ENCODE results near the gene LZTS2. TPM values are rescaled to one million over a fixed set of nuclear protein-coding genes. Genes with fewer than 3 reads are reported as not detected.

Gene LZTS2
- total RNA-seq, 4 donors from 2014 or later = 81.4 to 134 (median 98.7) TPM

GRCh38 chr10:101047961-101048892, 48.6 kb downstream of the LZTS2 start:
- WGBS, 2 donors = 12 to 14% methylated on average over 62 of the region's 62 CpGs
- Histone ChIP-seq H3K9me3 (no peaks in the 10 kb centered on the region), H3K36me3 (no peaks in the 10 kb centered on the region), H3K4me1 (peaks cover 0 to 23% (median 8%) of the 10 kb centered on the region in 4 donors), H3K27me3 (peaks cover 0 to 63% of the 10 kb centered on the region in 2 donors), H3K27ac (no peak overlapping the region), H3K4me3 (no peak overlapping the region)
- TF ChIP-seq CTCF (IDR thresholded peaks at IDR 0.05) (no peak), EP300 (IDR thresholded peaks at IDR 0.05) (no peak), POLR2A (IDR thresholded peaks at IDR 0.05) (no peak)
- no peak for DNase-seq (ENCODE audit: low spot score in 2 of 2)

- DNase-seq (ENCODE audit: low spot score in 2 of 2) = no peak
- TF ChIP-seq EP300 (IDR thresholded peaks at IDR 0.05) (no peak), POLR2A (IDR thresholded peaks at IDR 0.05) (no peak), CTCF (IDR thresholded peaks at IDR 0.05) (peak; percentile 70 to 81 (median 74))
- Histone ChIP-seq H3K4me3 (peak overlapping the region in 2 of 4 donors; percentile 10 to 20), H3K4me1 (peaks cover 0 to 19% (median 6%) of the 10 kb centered on the region in 4 donors), H3K27ac (no peak overlapping the region), H3K27me3 (peaks cover 0 to 63% of the 10 kb centered on the region in 2 donors), H3K36me3 (no peaks in the 10 kb centered on the region), H3K9me3 (no peaks in the 10 kb centered on the region)
- 14 to 16% methylated on average over 28 to 42 of the region's 42 CpGs for WGBS, 2 donors
These were observed 50.8 kb downstream of the LZTS2 start for GRCh38 chr10:101050208-101051069.

- TF ChIP-seq EP300 (IDR thresholded peaks at IDR 0.05) (no peak), POLR2A (IDR thresholded peaks at IDR 0.05) (no peak), CTCF (IDR thresholded peaks at IDR 0.05) (no peak)
- Histone ChIP-seq H3K27ac (no peak overlapping the region), H3K4me1 (peaks cover 0 to 19% (median 6%) of the 10 kb centered on the region in 4 donors), H3K36me3 (no peaks in the 10 kb centered on the region), H3K4me3 (no peak overlapping the region), H3K27me3 (peaks cover 0 to 54% of the 10 kb centered on the region in 2 donors), H3K9me3 (no peaks in the 10 kb centered on the region)
- DNase-seq (ENCODE audit: low spot score in 2 of 2) = no peak
- 61 to 69% methylated on average over 3 of the region's 3 CpGs for WGBS, 2 donors
These were observed 52.7 kb downstream of the LZTS2 start for GRCh38 chr10:101052285-101052684.

- Histone ChIP-seq H3K4me1 (peaks cover 0 to 11% (median 6%) of the 10 kb centered on the region in 4 donors), H3K4me3 (no peak overlapping the region), H3K27ac (no peak overlapping the region), H3K36me3 (no peaks in the 10 kb centered on the region), H3K9me3 (no peaks in the 10 kb centered on the region), H3K27me3 (peaks cover 0 to 42% of the 10 kb centered on the region in 2 donors)
- TF ChIP-seq CTCF (IDR thresholded peaks at IDR 0.05) (no peak), EP300 (IDR thresholded peaks at IDR 0.05) (no peak), POLR2A (IDR thresholded peaks at IDR 0.05) (no peak)
- no peak for DNase-seq (ENCODE audit: low spot score in 2 of 2)
These were observed 53.9 kb downstream of the LZTS2 start for GRCh38 chr10:101053516-101053915.

Data from tibial nerve (tissue), 4 donors.